ENCODE measurements around the gene CENPU. TPM values are rescaled to one million over a fixed set of nuclear protein-coding genes. Genes with fewer than 3 reads are reported as not detected.

CENPU gene
- total and polyA plus RNA-seq, 3 experiments from 2014 or later = 3.5 to 56.9 (median 54.5) TPM

- ChIA-PET CTCF (interaction anchor here (0.9 to 3.1 kb wide), 9 partner anchors 14 to 390 kb away, joined by 3 to 18 read pairs (median 7); partner anchors contain the start of gene CENPU), POLR2A (interaction anchor here (0.7 to 2.4 kb wide), 9 partner anchors 19 to 494 kb away, joined by 3 to 17 read pairs (median 8); partner anchors contain the start of genes ACSL1, CENPU, IRF2 and SLC25A4)
- Mint-ChIP-seq H3K9me3 (no peaks in the 10 kb centered on the region), H3K36me3 (peaks cover 0 to 44% (median 6%) of the 10 kb centered on the region in 3 donors), H3K4me1 (peaks cover 50 to 67% (median 60%) of the 10 kb centered on the region in 3 donors), H3K27ac (peak within 1 kb of the TSS; percentile 87 to 98 (median 96)), H3K27me3 (no peaks in the 10 kb centered on the region), H3K4me3 (peak within 1 kb of the TSS; percentile 92 to 99 (median 97))
- no peaks in the 10 kb centered on the region for H3K36me3 ChIP-seq (ENCODE audit: insufficient read depth, low read length)
- DNase-seq = peak; percentile 94 to 97 (median 95)
- H3K27me3 ChIP-seq (ENCODE audit: insufficient read depth, low read length, poor library complexity, severe bottlenecking) = no peaks in the 10 kb centered on the region
- H3K9me3 ChIP-seq (ENCODE audit: low read length) = no peaks in the 10 kb centered on the region
- peak within 1 kb of the TSS; percentile 89 for H3K4me3 ChIP-seq (ENCODE audit: low read length)
- peak within 1 kb of the TSS; percentile 82 for H3K27ac ChIP-seq (ENCODE audit: low read depth, low read length)
- H3K4me1 ChIP-seq (ENCODE audit: insufficient read depth, low read length) = peaks cover 48% of the 10 kb centered on the region
Measured at GRCh38 chr4:184649026-184649970, 84.6 kb downstream of the CENPU start, which contains the start of the genes CASP3 and PRIMPOL. TSS of gene CASP3 (minus strand) at chr4:184649447. CDS start at chr4:184638453, 10,994 bp downstream. TSS of gene PRIMPOL (plus strand) at chr4:184649738. CDS start at chr4:184657141, 7,403 bp downstream.

GRCh38 chr4:184648313-184649025, 85.4 kb downstream of the CENPU start:
- H3K36me3 ChIP-seq (ENCODE audit: insufficient read depth, low read length) = no peaks in the 10 kb centered on the region
- peaks cover 57 to 70% (median 63%) of the 10 kb centered on the region in 3 donors for H3K4me1 Mint-ChIP-seq
- H3K4me1 ChIP-seq (ENCODE audit: insufficient read depth, low read length) = peaks cover 48% of the 10 kb centered on the region
- POLR2A ChIA-PET = interaction anchor here (0.7 to 2.4 kb wide), 9 partner anchors 9 to 495 kb away, joined by 3 to 17 read pairs (median 5); partner anchors contain the start of genes CENPU, IRF2 and SLC25A4
- no peaks in the 10 kb centered on the region for H3K27me3 ChIP-seq (ENCODE audit: insufficient read depth, low read length, poor library complexity, severe bottlenecking)
- H3K9me3 Mint-ChIP-seq = no peaks in the 10 kb centered on the region
- peak overlapping the region; percentile 87 to 98 (median 95) for H3K27ac Mint-ChIP-seq
- CTCF ChIA-PET = interaction anchor here (0.6 to 3.1 kb wide), 7 partner anchors 15 to 384 kb away, joined by 3 to 18 read pairs (median 8); partner anchors contain the start of gene CENPU
- peak overlapping the region; percentile 89 for H3K4me3 ChIP-seq (ENCODE audit: low read length)
- peak overlapping the region; percentile 82 for H3K27ac ChIP-seq (ENCODE audit: low read depth, low read length)
- H3K4me3 Mint-ChIP-seq = peak overlapping the region; percentile 92 to 99 (median 96)
- H3K27me3 Mint-ChIP-seq = no peaks in the 10 kb centered on the region
- no peaks in the 10 kb centered on the region for H3K9me3 ChIP-seq (ENCODE audit: low read length)
- peaks cover 3 to 42% (median 6%) of the 10 kb centered on the region in 3 donors for H3K36me3 Mint-ChIP-seq
- peak; percentile 27 to 65 (median 39) for DNase-seq

GRCh38 chr4:184648054-184648312, 85.9 kb downstream of the CENPU start:
- H3K27ac ChIP-seq (ENCODE audit: low read depth, low read length) = peak overlapping the region; percentile 82
- peak overlapping the region; percentile 89 for H3K4me3 ChIP-seq (ENCODE audit: low read length)
- Mint-ChIP-seq H3K4me1 (peaks cover 57 to 71% (median 66%) of the 10 kb centered on the region in 3 donors), H3K9me3 (no peaks in the 10 kb centered on the region), H3K4me3 (peak overlapping the region; percentile 92 to 99 (median 96)), H3K27ac (peak overlapping the region; percentile 87 to 98 (median 95)), H3K36me3 (peaks cover 3 to 44% (median 6%) of the 10 kb centered on the region in 3 donors), H3K27me3 (no peaks in the 10 kb centered on the region)
- H3K27me3 ChIP-seq (ENCODE audit: insufficient read depth, low read length, poor library complexity, severe bottlenecking) = no peaks in the 10 kb centered on the region
- H3K36me3 ChIP-seq (ENCODE audit: insufficient read depth, low read length) = no peaks in the 10 kb centered on the region
- POLR2A ChIA-PET = interaction anchor here (0.8 to 2.4 kb wide), 6 partner anchors 10 to 174 kb away, joined by 3 to 17 read pairs (median 10); partner anchors contain the start of genes CENPU and IRF2
- no peak for DNase-seq
- peaks cover 48% of the 10 kb centered on the region for H3K4me1 ChIP-seq (ENCODE audit: insufficient read depth, low read length)
- CTCF ChIA-PET = interaction anchor here (0.6 to 3.1 kb wide), 6 partner anchors 15 to 384 kb away, joined by 3 to 18 read pairs (median 8); partner anchors contain the start of gene CENPU
- no peaks in the 10 kb centered on the region for H3K9me3 ChIP-seq (ENCODE audit: low read length)

- H3K36me3 Mint-ChIP-seq = peaks cover 3 to 49% (median 6%) of the 10 kb centered on the region in 3 donors
Measured at GRCh38 chr4:184647266-184648053, 86.4 kb downstream of the CENPU start.

GRCh38 chr4:184645904-184646610, 87.8 kb downstream of the CENPU start:
- peaks cover 3 to 59% (median 9%) of the 10 kb centered on the region in 3 donors for H3K36me3 Mint-ChIP-seq
- POLR2A ChIA-PET = no interaction called here
- peak overlapping the region; percentile 92 to 99 (median 96) for H3K4me3 Mint-ChIP-seq

More at GRCh38 chr4:184647266-184648053, 86.4 kb downstream of the CENPU start:
- Histone ChIP-seq H3K36me3 (ENCODE audit: insufficient read depth, low read length) (no peaks in the 10 kb centered on the region), H3K27me3 (ENCODE audit: insufficient read depth, low read length, poor library complexity, severe bottlenecking) (no peaks in the 10 kb centered on the region), H3K4me3 (ENCODE audit: low read length) (peak overlapping the region; percentile 89), H3K4me1 (ENCODE audit: insufficient read depth, low read length) (peaks cover 51% of the 10 kb centered on the region), H3K9me3 (ENCODE audit: low read length) (no peaks in the 10 kb centered on the region), H3K27ac (ENCODE audit: low read depth, low read length) (peak overlapping the region; percentile 82)
- Mint-ChIP-seq H3K27me3 (no peaks in the 10 kb centered on the region), H3K27ac (peak overlapping the region; percentile 19 to 97 (median 95)), H3K4me3 (peak overlapping the region; percentile 92 to 99 (median 96)), H3K9me3 (no peaks in the 10 kb centered on the region), H3K4me1 (peaks cover 58 to 76% (median 71%) of the 10 kb centered on the region in 3 donors)
- POLR2A ChIA-PET = interaction anchor here (0.6 to 2.4 kb wide), 3 partner anchors 87 to 1346 kb away, joined by 3 to 16 read pairs (median 10); partner anchors contain the start of genes CENPU and IRF2
- DNase-seq = no peak
- CTCF ChIA-PET = interaction anchor here (1.1 to 3.1 kb wide), 5 partner anchors 12 to 383 kb away, joined by 3 to 18 read pairs (median 9); partner anchors contain the start of gene CENPU

GRCh38 chr4:184644553-184645307, 89.2 kb downstream of the CENPU start:
- Mint-ChIP-seq H3K27ac (peak overlapping the region; percentile 32 to 87 (median 72)), H3K27me3 (no peaks in the 10 kb centered on the region), H3K4me1 (peaks cover 62 to 82% (median 82%) of the 10 kb centered on the region in 3 donors), H3K36me3 (peaks cover 6 to 65% (median 9%) of the 10 kb centered on the region in 3 donors), H3K9me3 (no peaks in the 10 kb centered on the region), H3K4me3 (peak overlapping the region in 6 of 7 donors; percentile 25 to 56 (median 42))
- peaks cover 55% of the 10 kb centered on the region for H3K4me1 ChIP-seq (ENCODE audit: insufficient read depth, low read length)
- H3K36me3 ChIP-seq (ENCODE audit: insufficient read depth, low read length) = no peaks in the 10 kb centered on the region
- ChIA-PET POLR2A (no interaction called here), CTCF (interaction anchor here (0.6 to 0.8 kb wide), 2 partner anchors 90 to 168 kb away, joined by 3 to 4 read pairs; partner anchors contain the start of gene CENPU)
- no peak overlapping the region for H3K27ac ChIP-seq (ENCODE audit: low read depth, low read length)
- no peaks in the 10 kb centered on the region for H3K9me3 ChIP-seq (ENCODE audit: low read length)
- no peak overlapping the region for H3K4me3 ChIP-seq (ENCODE audit: low read length)
- no peaks in the 10 kb centered on the region for H3K27me3 ChIP-seq (ENCODE audit: insufficient read depth, low read length, poor library complexity, severe bottlenecking)
- DNase-seq = no peak

More at GRCh38 chr4:184645904-184646610, 87.8 kb downstream of the CENPU start:
- Mint-ChIP-seq H3K27me3 (no peaks in the 10 kb centered on the region), H3K4me1 (peaks cover 63 to 80% (median 80%) of the 10 kb centered on the region in 3 donors), H3K9me3 (no peaks in the 10 kb centered on the region), H3K27ac (peak overlapping the region; percentile 43 to 97 (median 95))
- peaks cover 56% of the 10 kb centered on the region for H3K4me1 ChIP-seq (ENCODE audit: insufficient read depth, low read length)
- no peaks in the 10 kb centered on the region for H3K27me3 ChIP-seq (ENCODE audit: insufficient read depth, low read length, poor library complexity, severe bottlenecking)
- H3K9me3 ChIP-seq (ENCODE audit: low read length) = no peaks in the 10 kb centered on the region
- DNase-seq = no peak
- no peak overlapping the region for H3K4me3 ChIP-seq (ENCODE audit: low read length)
- CTCF ChIA-PET = interaction anchor here (1.1 kb wide), 1 partner anchor 10 kb away, joined by 3 read pairs; no protein-coding TSS in a partner anchor
- H3K27ac ChIP-seq (ENCODE audit: low read depth, low read length) = no peak overlapping the region
- no peaks in the 10 kb centered on the region for H3K36me3 ChIP-seq (ENCODE audit: insufficient read depth, low read length)

Measured in CD8-positive, alpha-beta memory T cell (primary cell).